ENCODE measurements around the gene HS6ST1.

The HS6ST1 gene

GRCh38 chr2:128347701-128348539, 29.3 kb upstream of the HS6ST1 start:
- DNase-seq (ENCODE audit: low read depth) = no peak

GRCh38 chr2:128347171-128347558, 28.5 kb upstream of the HS6ST1 start:
- DNase-seq (ENCODE audit: low read depth) = no peak

GRCh38 chr2:128346291-128347170, 27.9 kb upstream of the HS6ST1 start:
- DNase-seq (ENCODE audit: low read depth) = no peak

GRCh38 chr2:128345436-128346165, 26.9 kb upstream of the HS6ST1 start:
- DNase-seq (ENCODE audit: low read depth) = no peak

- DNase-seq (ENCODE audit: low read depth) = no peak
Measured at GRCh38 chr2:128344101-128344500, 25.4 kb upstream of the HS6ST1 start.

- DNase-seq (ENCODE audit: low read depth) = no peak
Measured at GRCh38 chr2:128343459-128343858, 24.8 kb upstream of the HS6ST1 start.

GRCh38 chr2:128342550-128342949, 23.9 kb upstream of the HS6ST1 start:
- no peak for DNase-seq (ENCODE audit: low read depth)

- DNase-seq (ENCODE audit: low read depth) = no peak
Measured at GRCh38 chr2:128341621-128342020, 23.0 kb upstream of the HS6ST1 start.

GRCh38 chr2:128332091-128332634, 13.5 kb upstream of the HS6ST1 start:
- no peak for DNase-seq (ENCODE audit: low read depth)

- no peak for DNase-seq (ENCODE audit: low read depth)
Measured at GRCh38 chr2:128330583-128330982, 11.9 kb upstream of the HS6ST1 start.

GRCh38 chr2:128329607-128330006, 10.9 kb upstream of the HS6ST1 start:
- DNase-seq (ENCODE audit: low read depth) = peak; percentile 34

GRCh38 chr2:128327180-128327964, 8.7 kb upstream of the HS6ST1 start:
- no peak for DNase-seq (ENCODE audit: low read depth)

- no peak for DNase-seq (ENCODE audit: low read depth)
Measured at GRCh38 chr2:128326346-128326745, 7.7 kb upstream of the HS6ST1 start.

- no peak for DNase-seq (ENCODE audit: low read depth)
Measured at GRCh38 chr2:128325611-128326181, 7.0 kb upstream of the HS6ST1 start.

GRCh38 chr2:128324897-128325410, 6.3 kb upstream of the HS6ST1 start:
- DNase-seq (ENCODE audit: low read depth) = no peak

GRCh38 chr2:128324008-128324896, 5.6 kb upstream of the HS6ST1 start:
- no peak for DNase-seq (ENCODE audit: low read depth)

- DNase-seq (ENCODE audit: low read depth) = no peak
Measured at GRCh38 chr2:128323555-128323931, 4.9 kb upstream of the HS6ST1 start.

- no peak for DNase-seq (ENCODE audit: low read depth)
Measured at GRCh38 chr2:128322715-128323554, 4.3 kb upstream of the HS6ST1 start.
